NOMO-1 treated with DMSO at 0.1 percent for 48 hours (cell line): ENCODE measurements around the gene ZFHX2.
"Not testable (repeated sequence)": the region's sequence is repeated elsewhere in the genome, so short reads cannot be mapped to it uniquely, and the experiment has no call there.

Experiments
- DNase-seq: peaks from one replicate; lab custom pipeline; 2025; ENCODE audit not compliant: unreplicated experiment; lab: John Stamatoyannopoulos, UW

Gene ZFHX2

GRCh38 chr14:23544511-23545447 lies 6.8 kb downstream of the ZFHX2 start:
- DNase-seq, result no peak

GRCh38 chr14:23543403-23543802 lies 8.2 kb downstream of the ZFHX2 start:
- DNase-seq, result no peak

DNA sequence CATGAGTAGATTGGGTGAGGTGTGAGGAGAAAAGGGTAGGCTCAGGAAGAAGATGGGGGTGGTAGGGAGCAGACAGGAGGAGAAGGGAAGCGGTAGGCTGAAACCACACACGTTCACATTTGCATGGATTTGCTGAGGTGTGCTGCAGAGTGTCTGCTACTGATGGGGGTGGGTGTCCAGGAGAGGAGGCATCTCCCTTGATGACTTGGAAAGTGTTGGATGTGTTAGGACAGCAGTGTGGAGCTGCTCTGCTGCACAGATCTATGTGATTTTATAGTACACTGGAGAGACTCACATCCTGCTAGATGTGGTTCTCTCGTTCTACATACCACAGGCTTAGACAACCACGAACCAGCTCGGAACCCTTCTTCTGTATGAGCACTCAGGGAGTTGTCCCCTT lies 9.3 kb downstream of the ZFHX2 start:
- no peak for DNase-seq

DNA sequence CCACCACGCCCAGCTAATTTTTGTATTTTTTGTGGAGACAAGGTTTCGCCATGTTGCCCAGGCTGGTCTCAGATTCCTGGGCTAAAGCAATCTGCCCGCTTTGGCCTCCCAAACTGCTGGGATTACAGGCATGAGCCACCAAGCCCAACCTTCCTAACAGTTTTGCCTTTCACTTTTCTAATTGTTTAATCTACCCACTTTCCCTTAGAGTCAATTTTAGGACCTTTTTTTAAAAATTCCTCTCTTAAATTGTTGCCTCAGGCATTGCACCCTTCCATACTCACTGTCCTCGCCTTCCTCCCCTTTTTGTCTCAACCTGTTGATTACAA lies 11.5 kb downstream of the ZFHX2 start:
- no peak for DNase-seq

DNA sequence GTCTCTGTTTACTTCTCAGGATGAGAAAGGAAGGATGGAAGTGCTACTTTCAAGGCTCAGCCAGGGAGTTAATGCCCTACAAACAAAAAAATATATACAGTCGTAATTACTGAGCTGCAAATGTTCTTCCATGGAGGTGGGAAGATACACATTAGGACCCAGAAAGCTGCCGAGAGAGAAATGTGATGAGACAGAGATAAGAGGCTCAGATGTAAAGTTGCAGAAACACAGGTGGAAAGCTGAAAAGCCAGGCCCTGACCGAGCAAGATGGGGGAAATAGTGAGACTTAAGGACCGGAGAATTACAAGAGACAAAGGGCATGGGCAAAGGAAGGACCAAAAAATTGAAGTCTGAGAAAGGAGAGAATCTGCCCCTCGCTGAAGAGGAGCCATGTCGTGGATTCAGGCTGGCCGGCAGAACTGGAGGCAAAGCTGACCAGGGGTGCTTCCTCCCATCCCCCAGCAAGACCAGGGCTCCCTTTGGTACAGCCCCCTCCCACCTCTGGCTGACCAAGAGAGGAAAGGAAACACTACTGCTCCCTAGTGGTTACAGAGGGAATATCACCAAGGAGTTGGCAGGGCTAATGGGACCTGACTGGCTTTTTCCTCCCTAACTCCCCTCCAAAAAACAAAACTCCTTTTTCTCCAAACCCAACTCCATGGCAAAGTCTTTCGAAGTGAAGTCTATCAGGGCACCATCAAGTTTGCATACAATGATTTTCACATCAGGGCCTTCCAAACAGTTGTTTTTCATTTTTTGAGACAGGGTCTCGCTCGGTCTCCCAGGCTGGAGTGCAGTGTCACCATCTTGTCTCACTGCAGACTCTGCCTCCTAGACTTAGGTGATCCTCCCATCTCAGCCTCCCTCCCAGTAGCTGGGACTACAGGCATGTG lies 12.1 kb downstream of the ZFHX2 start:
- DNase-seq, result no peak

- no peak for DNase-seq
These were observed 12.8 kb downstream of the ZFHX2 start for GRCh38 chr14:23538785-23539184.

GRCh38 chr14:23538050-23538718 lies 13.4 kb downstream of the ZFHX2 start:
- DNase-seq, result no peak

GRCh38 chr14:23537351-23538049 lies 14.1 kb downstream of the ZFHX2 start:
- no peak for DNase-seq

GRCh38 chr14:23536906-23537305 lies 14.7 kb downstream of the ZFHX2 start:
- DNase-seq, result not testable (repeated sequence)

DNA sequence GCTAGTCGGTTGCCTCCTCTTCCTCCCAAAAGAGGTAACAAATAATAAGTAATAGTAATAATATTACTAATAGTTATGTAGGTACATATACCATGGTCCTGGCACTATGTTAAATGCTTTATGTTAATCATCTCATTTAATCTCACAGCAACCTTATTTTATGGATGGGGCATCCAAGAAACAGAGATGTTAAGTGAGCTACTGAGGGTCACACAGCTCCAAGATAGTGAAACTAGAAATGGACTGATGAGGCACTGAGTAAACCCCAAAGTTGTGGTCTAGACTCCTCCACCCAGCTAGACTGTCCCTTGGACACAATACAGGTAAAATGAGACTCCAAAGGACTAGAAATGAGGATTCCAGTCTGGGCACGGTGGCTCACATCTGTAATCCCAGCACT lies 15.1 kb downstream of the ZFHX2 start:
- no peak for DNase-seq

- DNase-seq, result no peak
These were observed 15.6 kb downstream of the ZFHX2 start for GRCh38 chr14:23535943-23536342.

- DNase-seq, result no peak
These were observed 17.7 kb downstream of the ZFHX2 start for GRCh38 chr14:23533652-23534435.

- no peak for DNase-seq
These were observed 18.9 kb downstream of the ZFHX2 start for GRCh38 chr14:23532658-23533057.

- no peak for DNase-seq
These were observed 20.2 kb downstream of the ZFHX2 start for GRCh38 chr14:23531391-23531790.

- DNase-seq, result no peak
These were observed 21.1 kb downstream of the ZFHX2 start for GRCh38 chr14:23530375-23531055.

DNA sequence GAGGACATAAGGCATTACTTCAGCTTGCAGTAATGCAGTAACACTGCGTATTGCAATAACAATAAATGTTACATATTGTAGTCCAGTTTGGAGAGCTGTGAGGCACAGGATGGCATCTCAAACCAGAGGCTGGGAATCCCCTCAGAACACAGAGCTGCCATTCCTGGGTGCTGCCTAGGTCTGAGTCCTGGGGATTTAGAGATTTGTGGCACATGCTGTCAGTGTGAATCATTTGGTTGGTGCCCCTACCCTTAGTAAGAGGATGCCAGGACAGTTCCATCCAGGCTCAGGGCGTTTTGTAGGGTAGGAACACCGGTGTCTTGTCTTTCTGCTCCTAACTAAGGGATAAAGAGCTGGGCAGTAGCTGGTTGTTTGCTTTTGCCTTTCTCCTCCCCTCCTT lies 22.5 kb downstream of the ZFHX2 start:
- DNase-seq, result no peak

DNA sequence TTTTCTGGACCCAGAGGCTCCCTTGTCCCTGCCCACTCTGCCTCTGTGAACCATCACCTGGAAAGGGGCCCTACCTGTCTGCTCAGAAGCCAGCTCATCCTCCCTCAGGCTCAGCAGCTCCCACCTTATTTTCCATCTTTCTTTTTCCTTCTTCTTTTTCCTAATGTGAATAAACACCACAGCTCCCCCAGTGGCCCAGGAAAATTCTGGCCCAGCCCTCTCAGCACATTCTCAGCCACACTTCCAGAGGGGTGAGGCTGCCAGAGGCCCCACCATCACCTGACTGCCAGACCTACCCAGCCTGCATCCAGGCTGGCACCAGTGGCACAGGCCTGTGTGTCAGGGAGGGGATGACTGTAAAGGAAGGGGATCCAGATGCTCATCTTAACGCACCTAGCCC lies 23.0 kb downstream of the ZFHX2 start:
- no peak for DNase-seq

DNA sequence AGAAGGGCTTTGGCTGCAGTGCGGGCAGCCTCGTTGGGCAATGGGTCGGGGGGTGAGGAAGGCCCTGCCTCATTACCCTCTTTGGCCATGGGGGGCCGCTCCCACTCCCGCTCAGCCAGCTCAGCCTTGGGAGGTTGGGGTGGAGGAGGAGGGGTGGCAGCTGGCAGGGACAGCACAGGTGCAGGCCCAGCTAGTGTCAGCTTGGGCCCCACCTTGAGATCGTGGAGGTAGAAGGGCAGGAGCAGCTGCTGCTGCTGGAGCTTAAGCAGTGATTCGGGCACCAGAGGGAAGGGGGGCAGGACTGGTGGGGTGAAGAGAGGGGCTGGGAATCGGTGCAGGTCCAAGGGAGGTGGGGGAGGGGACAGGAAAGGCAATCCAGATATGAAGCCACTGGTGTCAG lies 26.0 kb downstream of the ZFHX2 start:
- DNase-seq, result no peak

DNA sequence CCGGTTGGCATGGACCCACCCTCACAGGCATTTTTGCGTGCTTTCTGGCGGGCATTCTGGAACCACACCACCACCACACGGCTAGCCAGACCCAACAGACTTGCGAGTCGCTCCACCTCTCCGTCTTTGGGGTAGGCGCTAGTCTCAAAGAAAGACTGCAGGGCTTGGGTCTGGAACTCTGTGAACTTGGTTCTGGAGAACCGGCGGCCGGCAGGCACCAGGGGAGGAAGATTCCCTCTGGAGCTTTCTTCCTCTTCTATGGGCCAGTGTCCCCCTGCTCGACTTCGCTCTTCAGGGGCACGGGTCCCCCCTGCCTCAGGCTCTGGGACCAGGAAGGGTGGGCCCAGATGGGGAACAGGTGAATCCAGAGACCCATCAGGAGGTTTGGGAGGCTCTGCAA lies 26.6 kb downstream of the ZFHX2 start:
- no peak for DNase-seq
